ENCODE data around the gene ERBB2. TPM values are rescaled to one million over a fixed set of nuclear protein-coding genes. Genes with fewer than 3 reads are reported as not detected.
"Not testable (repeated sequence)": the region's sequence is repeated elsewhere in the genome, so short reads cannot be mapped to it uniquely, and the experiment has no call there.

Gene ERBB2
- total RNA-seq, 1 experiment from 2014 or later = 216 TPM

GRCh38 chr17:39724731-39725130 is 24.9 kb downstream of the ERBB2 start:
- H4K20me1 ChIP-seq (ENCODE audit: control insufficient read depth, insufficient read depth, insufficient read length) = no peaks in the 10 kb centered on the region
- H3K27me3 ChIP-seq (ENCODE audit: insufficient read depth, low read length) = no peaks in the 10 kb centered on the region
- no peak for DNase-seq
- no peak overlapping the region for H3K4me2 ChIP-seq (ENCODE audit: insufficient read depth, insufficient read length, low read length)
- no peak overlapping the region for H4K91ac ChIP-seq (ENCODE audit: insufficient read length, low read depth, low read length)
- H3K56ac ChIP-seq (ENCODE audit: insufficient read length, low read depth, low read length) = no peak overlapping the region
- no peak overlapping the region for H2BK5ac ChIP-seq (ENCODE audit: insufficient read length, low read length)
- H3K23ac ChIP-seq (ENCODE audit: insufficient read length, low read depth, low read length) = no peak overlapping the region
- Mint-ChIP-seq H3K36me3 (ENCODE audit: insufficient read depth in 1 of 3, low read depth in 3 of 3) (peaks cover 57 to 95% (median 81%) of the 10 kb centered on the region in 3 experiments), H3K4me3 (no peak overlapping the region), H3K27ac (no peak overlapping the region; a peak in 1 of 7 replicates), H3K9me3 (no peaks in the 10 kb centered on the region), H3K4me1 (peaks cover 16 to 20% of the 10 kb centered on the region in 2 experiments), H3K27me3 (ENCODE audit: low read depth) (no peaks in the 10 kb centered on the region; the same call in 1 of the 2 replicates)
- H4K8ac ChIP-seq (replicated peaks; ENCODE audit: insufficient read length, low read depth, low read length) = no peak overlapping the region
- H4K5ac ChIP-seq (ENCODE audit: insufficient read length, low read depth, low read length) = no peak overlapping the region
- H3K79me2 ChIP-seq (ENCODE audit: insufficient read depth, low read length) = no peaks in the 10 kb centered on the region
- no peak for TF ChIP-seq CTCF (conservative IDR thresholded peaks at IDR 0.05)
- H2AFZ ChIP-seq (ENCODE audit: low read length) = no peak overlapping the region
- H2AK5ac ChIP-seq (ENCODE audit: insufficient read length, low read length) = no peak overlapping the region
- no peak overlapping the region for H3K4ac ChIP-seq (ENCODE audit: low read depth, low read length)
- H3K9me3 ChIP-seq (ENCODE audit: control insufficient read depth, low read depth, low read length) = no peaks in the 10 kb centered on the region
- H3K79me1 ChIP-seq (ENCODE audit: insufficient read depth, low read depth, low read length, poor library complexity, severe bottlenecking) = no peaks in the 10 kb centered on the region
- no peak overlapping the region for H3K9ac ChIP-seq (ENCODE audit: extremely low read depth, insufficient read length, low read length)
- H3K4me1 ChIP-seq (ENCODE audit: insufficient read depth, low read length) = peaks cover 1% of the 10 kb centered on the region; the same call in 1 of the 2 replicates
- H3K14ac ChIP-seq (ENCODE audit: insufficient read depth, low read length) = no peak overlapping the region
- H2BK12ac ChIP-seq (ENCODE audit: insufficient read length, low read depth, low read length) = no peak overlapping the region
- peaks cover 2% of the 10 kb centered on the region for H3K23me2 ChIP-seq (ENCODE audit: insufficient read length, low read depth, low read length, poor library complexity, severe bottlenecking)
- no peak overlapping the region for H3K27ac ChIP-seq (ENCODE audit: insufficient read length, low read depth, low read length)
- no peak overlapping the region for H3T11ph ChIP-seq (ENCODE audit: low read length)
- no peak overlapping the region for H2BK20ac ChIP-seq (ENCODE audit: low read depth, low read length, poor library complexity, severe bottlenecking)
- no peak overlapping the region for H2BK120ac ChIP-seq (ENCODE audit: low read depth, low read length, poor library complexity, severe bottlenecking)
- H3K18ac ChIP-seq (ENCODE audit: insufficient read length, low read depth, low read length) = no peak overlapping the region
- H2BK15ac ChIP-seq (ENCODE audit: low read depth, low read length) = no peak overlapping the region
- WGBS (ENCODE audit: extremely low coverage, insufficient read length, low lambda C conversion rate) = no CpG with 5 or more reads among the region's 13 CpGs

- not testable (repeated sequence) for H3K23ac ChIP-seq (ENCODE audit: insufficient read length, low read depth, low read length); H2BK5ac ChIP-seq (ENCODE audit: insufficient read length, low read length); H3K27me3 ChIP-seq (ENCODE audit: insufficient read depth, low read length); H2BK120ac ChIP-seq (ENCODE audit: low read depth, low read length, poor library complexity, severe bottlenecking); H4K8ac ChIP-seq (replicated peaks; ENCODE audit: insufficient read length, low read depth, low read length); H3K14ac ChIP-seq (ENCODE audit: insufficient read depth, low read length); H3T11ph ChIP-seq (ENCODE audit: low read length); H4K5ac ChIP-seq (ENCODE audit: insufficient read length, low read depth, low read length); H4K91ac ChIP-seq (ENCODE audit: insufficient read length, low read depth, low read length); H3K79me2 ChIP-seq (ENCODE audit: insufficient read depth, low read length); H3K18ac ChIP-seq (ENCODE audit: insufficient read length, low read depth, low read length); H3K4me3 Mint-ChIP-seq; DNase-seq; H2BK15ac ChIP-seq (ENCODE audit: low read depth, low read length); H3K9ac ChIP-seq (ENCODE audit: extremely low read depth, insufficient read length, low read length); H2AFZ ChIP-seq (ENCODE audit: low read length); H3K9me3 ChIP-seq (ENCODE audit: control insufficient read depth, low read depth, low read length); H2BK12ac ChIP-seq (ENCODE audit: insufficient read length, low read depth, low read length); H3K4me2 ChIP-seq (ENCODE audit: insufficient read depth, insufficient read length, low read length); H3K4ac ChIP-seq (ENCODE audit: low read depth, low read length); H2BK20ac ChIP-seq (ENCODE audit: low read depth, low read length, poor library complexity, severe bottlenecking); H2AK5ac ChIP-seq (ENCODE audit: insufficient read length, low read length); H4K20me1 ChIP-seq (ENCODE audit: control insufficient read depth, insufficient read depth, insufficient read length); H3K79me1 ChIP-seq (ENCODE audit: insufficient read depth, low read depth, low read length, poor library complexity, severe bottlenecking); H3K27ac ChIP-seq (ENCODE audit: insufficient read length, low read depth, low read length); H3K4me1 ChIP-seq (ENCODE audit: insufficient read depth, low read length); H3K9me3 Mint-ChIP-seq; H3K27me3 Mint-ChIP-seq (ENCODE audit: low read depth); H3K56ac ChIP-seq (ENCODE audit: insufficient read length, low read depth, low read length); H3K23me2 ChIP-seq (ENCODE audit: insufficient read length, low read depth, low read length, poor library complexity, severe bottlenecking)
- H3K4me1 Mint-ChIP-seq = peaks cover 18 to 23% of the 10 kb centered on the region in 2 experiments
- peak overlapping the region in 2 of 3 experiments; percentile 46 to 87; a peak in 4 of 7 replicates for H3K27ac Mint-ChIP-seq
- H3K36me3 Mint-ChIP-seq (ENCODE audit: insufficient read depth in 1 of 3, low read depth in 3 of 3) = peaks cover 47 to 83% (median 74%) of the 10 kb centered on the region in 3 experiments
- no CpG with 5 or more reads among the region's 1 CpG for WGBS (ENCODE audit: extremely low coverage, insufficient read length, low lambda C conversion rate)
These were observed 26.1 kb downstream of the ERBB2 start for GRCh38 chr17:39725923-39726322.
